ENCODE data around the gene ZNF527.
A peak's percentile ranks its signal among the peaks of the same experiment; 100 is the strongest.

Gene ZNF527

DNA sequence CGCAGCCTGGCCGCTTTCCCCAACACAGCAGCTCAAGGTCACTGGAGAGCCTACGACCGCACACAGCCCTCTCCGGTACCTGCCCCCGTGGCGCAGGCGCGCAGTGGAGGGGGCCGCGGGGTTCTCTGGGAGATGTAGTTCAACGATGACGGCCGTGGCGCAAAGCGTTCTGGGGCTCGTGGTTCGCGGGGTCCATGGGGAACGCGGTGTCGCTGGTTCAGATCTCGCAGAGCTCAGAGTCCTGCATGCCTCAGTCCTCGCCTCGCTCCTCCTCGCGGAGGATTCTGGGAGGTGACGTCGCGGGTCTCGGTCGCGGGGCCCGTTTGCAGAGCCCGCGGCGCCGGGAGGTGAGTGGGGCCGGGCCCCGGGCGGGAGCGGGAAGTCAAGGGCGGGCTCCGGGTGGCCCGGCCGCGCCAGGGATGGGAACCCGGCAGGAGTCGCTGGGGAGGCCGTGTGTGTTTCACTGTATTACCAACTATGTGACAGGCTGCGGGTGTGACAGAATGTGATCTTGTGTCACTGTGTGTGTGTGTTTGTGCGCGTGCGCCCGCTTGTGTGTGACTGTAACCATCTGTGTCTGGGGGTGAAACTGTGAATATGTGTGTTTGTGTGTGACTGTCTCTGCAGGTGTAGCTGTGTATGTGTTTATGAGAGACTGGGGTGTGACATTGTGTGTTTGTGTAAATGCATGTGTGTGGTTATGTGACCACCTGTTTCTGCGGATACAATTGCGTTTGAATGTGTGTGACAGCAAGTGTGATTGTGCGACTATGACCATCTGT lies at the start of gene ZNF527:
Gene ZNF527 (plus strand): TSS at position 220 of the 782 bp plus-strand sequence. CDS start 3,100 bp downstream, outside the sequence.
- peak within 1 kb of the TSS; percentile 87 for H3K4me3 ChIP-seq (ENCODE audit: low read depth, low read length)
- DNase-seq (ENCODE audit: low read depth): peak; percentile 98
- TF ChIP-seq, protein P1, sequence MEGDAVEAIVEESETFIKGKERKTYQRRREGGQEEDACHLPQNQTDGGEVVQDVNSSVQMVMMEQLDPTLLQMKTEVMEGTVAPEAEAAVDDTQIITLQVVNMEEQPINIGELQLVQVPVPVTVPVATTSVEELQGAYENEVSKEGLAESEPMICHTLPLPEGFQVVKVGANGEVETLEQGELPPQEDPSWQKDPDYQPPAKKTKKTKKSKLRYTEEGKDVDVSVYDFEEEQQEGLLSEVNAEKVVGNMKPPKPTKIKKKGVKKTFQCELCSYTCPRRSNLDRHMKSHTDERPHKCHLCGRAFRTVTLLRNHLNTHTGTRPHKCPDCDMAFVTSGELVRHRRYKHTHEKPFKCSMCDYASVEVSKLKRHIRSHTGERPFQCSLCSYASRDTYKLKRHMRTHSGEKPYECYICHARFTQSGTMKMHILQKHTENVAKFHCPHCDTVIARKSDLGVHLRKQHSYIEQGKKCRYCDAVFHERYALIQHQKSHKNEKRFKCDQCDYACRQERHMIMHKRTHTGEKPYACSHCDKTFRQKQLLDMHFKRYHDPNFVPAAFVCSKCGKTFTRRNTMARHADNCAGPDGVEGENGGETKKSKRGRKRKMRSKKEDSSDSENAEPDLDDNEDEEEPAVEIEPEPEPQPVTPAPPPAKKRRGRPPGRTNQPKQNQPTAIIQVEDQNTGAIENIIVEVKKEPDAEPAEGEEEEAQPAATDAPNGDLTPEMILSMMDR (conservative IDR thresholded peaks at IDR 0.05; ENCODE audit: low read depth, low read length): no peak

DNA sequence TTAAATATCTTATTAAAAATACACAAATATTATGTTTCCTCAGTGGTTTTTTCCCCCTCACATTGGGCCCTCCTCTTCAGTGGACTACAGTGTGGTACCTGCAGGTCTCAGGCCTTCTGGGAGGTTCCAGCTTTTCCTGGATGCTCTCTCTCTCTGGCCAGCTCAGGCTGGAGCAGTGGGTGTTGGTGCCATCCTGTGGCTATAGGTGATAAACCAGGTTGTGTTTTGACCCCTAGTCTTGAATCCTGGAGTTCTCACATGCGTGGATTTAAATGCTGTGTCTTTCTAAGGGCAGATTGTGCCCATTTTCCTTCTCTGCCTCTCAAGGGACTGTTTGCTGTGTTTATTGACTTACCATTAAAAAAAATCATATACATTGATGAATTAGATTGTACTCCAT lies 41.2 kb upstream of the ZNF527 start:
- peak; percentile 17 for DNase-seq (ENCODE audit: low read depth)
- H3K4me3 ChIP-seq (ENCODE audit: low read depth, low read length): no peak overlapping the region
- TF ChIP-seq, protein P1 (conservative IDR thresholded peaks at IDR 0.05; ENCODE audit: low read depth, low read length): peak; percentile 35

DNA sequence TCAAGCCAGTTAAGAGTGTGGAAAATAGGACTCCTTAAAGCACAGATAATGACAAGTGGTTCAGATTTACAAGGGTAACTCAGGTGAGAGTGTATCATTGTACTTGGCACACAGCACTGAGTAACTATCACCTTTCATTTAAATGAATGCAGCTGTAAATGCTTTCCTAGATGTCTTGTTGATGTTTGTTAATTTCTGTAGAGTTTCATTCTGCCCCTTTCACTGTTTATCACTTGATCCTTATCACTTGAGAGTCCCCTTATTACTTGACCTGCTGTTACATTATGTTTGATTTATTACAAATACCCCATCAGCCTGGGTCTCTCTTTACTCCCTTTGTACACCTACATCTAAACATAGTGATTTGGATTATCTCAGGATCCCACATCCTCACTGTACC lies 38.1 kb upstream of the ZNF527 start:
- TF ChIP-seq, protein P1 (conservative IDR thresholded peaks at IDR 0.05; ENCODE audit: low read depth, low read length): no peak
- DNase-seq (ENCODE audit: low read depth): no peak
- H3K4me3 ChIP-seq (ENCODE audit: low read depth, low read length): no peak overlapping the region

DNA sequence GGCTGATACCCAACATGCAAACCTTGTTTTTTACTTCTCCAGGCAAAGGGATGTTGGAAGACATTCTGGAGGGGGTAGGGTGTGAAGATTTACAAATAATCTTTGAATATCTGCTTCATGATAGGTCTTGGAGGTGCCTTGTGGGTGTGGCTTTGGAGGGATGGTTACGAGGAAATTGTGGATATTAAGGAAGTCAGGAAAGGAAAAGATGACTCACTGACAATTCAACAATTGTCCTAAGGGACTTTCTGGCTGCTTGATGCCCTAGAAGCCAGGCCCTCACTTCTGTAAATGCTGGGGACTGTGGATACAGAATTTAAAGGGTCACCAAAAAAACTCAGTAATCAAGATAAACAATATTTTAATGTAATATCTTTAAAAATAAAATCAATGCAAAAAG lies 37.4 kb upstream of the ZNF527 start:
- DNase-seq (ENCODE audit: low read depth): no peak
- no peak overlapping the region for H3K4me3 ChIP-seq (ENCODE audit: low read depth, low read length)
- TF ChIP-seq, protein P1 (conservative IDR thresholded peaks at IDR 0.05; ENCODE audit: low read depth, low read length): no peak

DNA sequence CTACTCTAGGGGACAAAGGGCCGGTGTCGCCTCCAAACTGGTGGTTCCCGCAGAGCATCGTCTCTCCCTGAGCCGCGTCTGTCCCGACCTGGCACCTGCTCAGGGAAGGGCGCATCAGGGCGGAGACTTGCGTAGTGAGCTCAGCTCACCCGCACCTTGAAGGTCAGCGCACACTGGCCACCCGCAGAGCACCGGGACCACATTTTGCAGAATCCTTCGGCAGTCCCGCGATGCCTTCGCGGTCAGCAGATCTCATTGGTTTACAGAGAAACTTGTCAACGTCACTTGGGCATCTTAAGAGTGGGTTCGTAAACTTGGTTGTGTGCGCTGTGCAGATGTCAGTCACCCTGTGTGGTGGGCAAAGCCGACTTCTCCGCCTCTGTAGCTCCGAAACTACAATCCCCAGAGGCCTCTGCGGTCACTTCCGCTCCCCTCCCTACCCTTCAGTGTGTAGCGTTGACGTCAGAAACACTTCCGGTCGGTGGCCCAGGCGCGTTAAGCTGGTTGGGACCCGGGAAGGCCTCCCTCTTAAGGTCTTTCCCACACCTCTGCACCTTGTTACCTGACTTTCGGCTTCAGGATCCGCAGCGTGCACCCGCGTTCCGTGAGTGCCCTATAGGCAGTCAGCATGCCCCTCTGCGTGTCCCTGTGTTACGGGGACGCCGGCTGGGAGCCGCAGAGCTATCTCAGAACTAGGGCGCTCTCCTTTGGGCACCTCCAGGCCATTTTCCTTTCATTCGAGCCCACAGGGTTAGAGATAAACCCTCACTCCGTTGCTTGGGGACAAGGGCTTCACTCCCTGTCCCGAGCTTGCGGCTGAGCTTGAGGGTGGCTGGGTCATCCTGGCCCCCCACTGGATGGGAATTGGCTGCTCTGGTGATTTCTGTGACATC lies 36.5 kb upstream of the ZNF527 start:
- TF ChIP-seq, protein P1 (conservative IDR thresholded peaks at IDR 0.05; ENCODE audit: low read depth, low read length): no peak
- peak overlapping the region; percentile 99 for H3K4me3 ChIP-seq (ENCODE audit: low read depth, low read length)
- DNase-seq (ENCODE audit: low read depth): peak; percentile 91

DNA sequence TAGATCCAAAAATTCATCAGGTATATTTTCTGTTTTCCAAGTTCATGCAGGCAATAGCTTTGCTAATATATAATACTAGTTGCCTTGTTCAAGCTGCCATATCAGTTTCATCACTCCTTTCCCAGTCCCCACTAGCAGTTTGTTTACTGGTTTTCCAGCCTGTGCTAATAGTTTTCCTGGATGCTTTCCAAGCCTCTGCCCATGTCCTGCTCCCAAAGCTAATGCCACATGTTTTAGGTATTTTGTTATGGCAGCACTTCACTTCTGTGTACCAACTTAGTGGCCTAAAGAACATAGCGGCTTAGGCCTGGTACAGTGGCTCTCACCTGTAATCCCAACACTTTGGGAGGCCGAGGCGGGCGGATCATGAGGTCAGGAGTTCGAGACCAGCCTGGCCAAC lies 28.1 kb upstream of the ZNF527 start:
- no peak for DNase-seq (ENCODE audit: low read depth)
- TF ChIP-seq, protein P1 (conservative IDR thresholded peaks at IDR 0.05; ENCODE audit: low read depth, low read length): no peak
- no peak overlapping the region for H3K4me3 ChIP-seq (ENCODE audit: low read depth, low read length)
